IPS DF 6.9 (cell line): ENCODE results near the gene OTUD7B.

Source experiments
- DNase-seq: peaks from one replicate; pipeline ENCODE4 v3.0.0-alpha.2; 2013; ENCODE audit warnings: low read depth, low spot score
- H3K27ac ChIP-seq: one replicate; pipeline ENCODE4 v1.5.1; 2013; ENCODE audit warnings: low read length, control low read depth
- H3K27me3 ChIP-seq: 2 replicates; pipeline ENCODE4 v1.6.1; 2013; ENCODE audit warnings: mild to moderate bottlenecking, low read length; ENCODE audit not compliant: control insufficient read depth, insufficient read depth
- H3K36me3 ChIP-seq: 2 replicates; pipeline ENCODE4 v1.6.1; 2013; ENCODE audit warnings: low read length; ENCODE audit not compliant: control insufficient read depth, insufficient read depth
- H3K4me1 ChIP-seq: 2 replicates; pipeline ENCODE4 v1.6.1; 2013; ENCODE audit warnings: low read length; ENCODE audit not compliant: control insufficient read depth, insufficient read depth
- H3K4me3 ChIP-seq: 2 replicates; pipeline ENCODE4 v1.5.1; 2013; ENCODE audit warnings: mild to moderate bottlenecking, low read length
- H3K9me3 ChIP-seq: 2 replicates; pipeline ENCODE4 v1.6.1; 2013; ENCODE audit warnings: low read length, inconsistent platforms; ENCODE audit not compliant: control insufficient read depth, insufficient read depth
- WGBS: extraction: QIAGEN DNeasy Blood & Tissue Kit; methylation state at CpG from one replicate; pipeline ENCODE4 v1.1.7; 2013; ENCODE audit warnings: mixed read lengths, missing lambda C conversion rate; ENCODE audit not compliant: insufficient read length, insufficient coverage; 5-methylcytosine and 5-hydroxymethylcytosine counted together

The OTUD7B gene

DNA sequence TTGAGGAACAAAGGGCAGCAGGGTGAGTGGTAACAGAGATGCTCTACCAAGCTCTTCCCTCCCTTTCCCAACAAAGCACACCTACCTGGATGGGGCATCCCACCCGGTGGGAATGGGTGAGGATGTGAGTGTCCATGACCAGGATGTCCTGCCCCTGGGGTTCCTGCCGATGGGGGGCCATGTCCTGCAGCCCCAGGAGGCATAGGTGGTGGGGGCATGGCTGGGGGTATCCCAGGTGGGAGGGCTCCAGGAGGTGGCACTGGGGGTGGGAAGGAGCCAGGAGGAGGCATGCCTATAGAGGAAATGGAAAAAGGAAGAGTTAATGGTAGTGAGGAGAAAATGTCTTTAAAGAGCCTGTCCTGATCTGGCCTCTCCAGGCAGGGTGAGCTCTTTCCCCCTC, 84.8 kb downstream of the OTUD7B start:
- no peaks in the 10 kb centered on the region for H3K27me3 ChIP-seq
- no CpG with 5 or more reads among the region's 2 CpGs for WGBS
- no peaks in the 10 kb centered on the region for H3K4me1 ChIP-seq
- no peaks in the 10 kb centered on the region for H3K9me3 ChIP-seq
- H3K36me3 ChIP-seq, result peaks cover 21% of the 10 kb centered on the region
- H3K4me3 ChIP-seq, result no peak overlapping the region
- no peak for DNase-seq
- no peak overlapping the region for H3K27ac ChIP-seq

DNA sequence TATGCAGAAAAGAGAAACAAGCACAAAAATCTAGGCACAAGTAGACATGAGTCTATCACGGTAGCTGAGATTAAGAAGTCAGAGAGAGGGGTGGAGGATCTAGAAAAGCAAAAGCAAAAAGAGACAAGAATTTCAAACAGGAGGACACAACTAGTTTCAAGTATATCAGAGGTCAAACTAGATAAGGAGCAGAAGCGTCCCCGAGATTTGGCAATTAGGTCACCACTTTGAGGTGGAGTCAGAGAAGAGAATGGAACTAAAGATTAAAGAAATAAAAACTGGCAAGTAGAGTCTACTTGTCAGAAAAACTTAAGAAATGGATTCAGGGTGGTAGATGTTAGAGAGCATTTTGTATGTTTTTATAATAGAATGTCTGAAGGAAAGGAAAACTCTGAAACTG, 85.2 kb downstream of the OTUD7B start:
- Histone ChIP-seq H3K9me3 (no peaks in the 10 kb centered on the region), H3K27ac (no peak overlapping the region), H3K27me3 (no peaks in the 10 kb centered on the region), H3K36me3 (peaks cover 21% of the 10 kb centered on the region), H3K4me1 (no peaks in the 10 kb centered on the region), H3K4me3 (no peak overlapping the region)
- WGBS, result no CpG with 5 or more reads among the region's 3 CpGs
- DNase-seq, result no peak

DNA sequence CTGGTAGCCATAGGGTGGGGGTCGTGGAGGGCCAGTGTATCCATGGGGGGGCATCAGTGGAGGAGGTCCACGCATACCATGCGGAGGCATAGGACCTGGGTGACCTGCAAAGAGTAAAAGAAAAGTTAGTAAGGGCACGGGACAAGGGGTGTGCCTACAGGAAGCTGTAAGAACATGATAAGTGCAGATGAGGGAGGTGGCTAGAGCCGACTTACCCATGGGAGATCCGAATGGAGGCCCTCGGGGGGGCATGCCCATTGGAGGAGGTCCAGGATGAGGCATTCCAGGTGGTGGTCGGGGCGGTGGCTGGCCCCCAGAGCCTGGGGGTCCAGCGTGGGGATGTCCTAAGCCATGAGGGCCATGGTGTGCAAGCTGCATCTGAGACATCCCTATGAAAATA, 86.9 kb downstream of the OTUD7B start:
- Histone ChIP-seq H3K4me1 (no peaks in the 10 kb centered on the region), H3K9me3 (no peaks in the 10 kb centered on the region), H3K27me3 (no peaks in the 10 kb centered on the region), H3K4me3 (no peak overlapping the region), H3K36me3 (peaks cover 21% of the 10 kb centered on the region), H3K27ac (no peak overlapping the region)
- DNase-seq, result no peak
- no CpG with 5 or more reads among the region's 10 CpGs for WGBS

DNA sequence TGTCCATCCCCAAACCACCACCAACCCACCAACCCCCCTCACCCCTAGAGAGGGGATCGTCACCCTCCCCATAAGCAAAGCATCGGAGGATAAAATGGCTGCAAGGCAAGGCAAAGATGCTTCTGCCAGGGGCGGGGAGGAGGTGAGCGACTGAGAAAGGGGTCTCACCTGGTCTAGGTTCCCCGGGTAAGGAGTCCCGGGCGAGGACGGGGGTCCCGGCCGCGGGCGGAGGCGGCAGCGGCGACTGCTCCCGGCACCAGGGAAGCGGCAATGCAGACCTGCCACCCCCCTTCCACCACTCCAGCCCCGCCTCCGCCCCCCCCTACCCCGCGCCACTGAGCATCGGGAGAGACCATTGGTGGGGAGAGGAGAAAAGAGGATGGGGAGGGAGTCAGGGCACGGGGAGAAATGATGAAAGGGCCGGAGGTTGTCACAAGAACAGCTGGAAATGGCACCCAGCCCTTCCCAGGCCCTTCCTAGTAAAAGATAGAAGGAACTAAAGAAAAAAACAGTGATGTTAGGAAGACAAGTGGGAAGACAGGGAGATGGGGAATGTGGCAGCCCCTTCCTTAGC, 92.9 kb downstream of the OTUD7B start, which contains the start of gene SV2A:
Gene SV2A (minus strand): TSS at position 274 of the 574 bp plus-strand sequence. CDS start 4,004 bp downstream, outside the sequence.
- peaks cover 11% of the 10 kb centered on the region; the same call in 1 of the 2 replicates for H3K36me3 ChIP-seq
- no peaks in the 10 kb centered on the region for H3K27me3 ChIP-seq
- no peak for DNase-seq
- WGBS, result no CpG with 5 or more reads among the region's 24 CpGs
- H3K27ac ChIP-seq, result no peak within 1 kb of the TSS
- H3K4me3 ChIP-seq, result peak within 1 kb of the TSS; percentile 45
- peaks cover 3% of the 10 kb centered on the region; the same call in 1 of the 2 replicates for H3K4me1 ChIP-seq
- H3K9me3 ChIP-seq, result no peaks in the 10 kb centered on the region

DNA sequence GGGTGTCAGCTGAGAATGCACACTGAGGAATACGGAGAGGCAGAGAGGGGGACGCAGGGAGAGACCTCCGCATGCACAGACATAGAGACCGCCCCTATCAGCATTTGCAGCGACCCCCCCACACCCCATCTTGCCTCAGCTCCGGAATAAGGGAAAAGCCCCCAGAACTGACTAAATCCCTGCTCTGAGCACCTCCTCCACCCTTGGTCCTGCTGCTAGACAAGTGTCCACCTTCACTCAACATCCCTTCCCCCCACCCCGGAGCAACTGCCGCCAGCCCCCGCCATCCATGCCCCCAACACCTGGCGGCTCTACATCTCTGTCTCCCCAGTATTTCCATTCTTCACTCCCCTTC, 93.7 kb downstream of the OTUD7B start:
- no CpG with 5 or more reads among the region's 10 CpGs for WGBS

DNA sequence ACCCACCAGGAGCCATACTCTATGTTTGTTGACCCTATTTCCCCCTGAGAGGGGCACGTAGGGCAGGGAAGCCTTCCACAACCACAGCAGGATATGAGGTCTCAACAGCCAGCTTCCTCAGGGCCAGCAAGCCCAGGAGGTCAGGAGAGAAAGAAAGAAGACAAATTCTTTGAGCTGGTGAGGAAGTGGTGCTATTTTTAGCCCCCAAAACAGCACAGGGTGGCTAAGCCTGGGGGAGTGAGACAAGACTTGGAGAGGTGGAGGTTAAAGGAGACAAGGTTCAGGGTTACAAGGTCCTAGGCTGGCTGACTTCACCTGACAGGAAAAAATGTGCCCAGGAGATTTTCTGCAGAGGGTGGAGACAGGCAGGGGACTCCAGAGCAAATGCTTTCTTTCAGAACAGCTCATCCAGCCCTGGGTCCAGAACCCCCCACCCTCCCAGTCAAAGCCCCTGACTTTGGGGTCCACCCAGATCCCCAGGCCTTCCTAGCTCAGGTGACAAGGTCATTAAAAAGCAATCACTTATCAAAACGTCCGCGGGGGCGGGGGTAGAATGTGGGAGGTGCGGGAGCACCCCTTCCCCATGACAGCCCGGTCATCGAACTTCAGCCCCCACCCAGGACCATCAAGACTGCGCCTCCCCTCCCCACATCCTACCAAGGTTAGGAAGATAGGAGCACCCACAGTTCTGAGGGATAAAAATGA, 94.2 kb downstream of the OTUD7B start:
- peak overlapping the region; percentile 45 for H3K4me3 ChIP-seq
- H3K27ac ChIP-seq, result no peak overlapping the region
- H3K9me3 ChIP-seq, result no peaks in the 10 kb centered on the region
- no CpG with 5 or more reads among the region's 9 CpGs for WGBS
- H3K36me3 ChIP-seq, result peaks cover 11% of the 10 kb centered on the region; the same call in 1 of the 2 replicates
- no peak for DNase-seq
- H3K27me3 ChIP-seq, result no peaks in the 10 kb centered on the region
- peaks cover 3% of the 10 kb centered on the region; the same call in 1 of the 2 replicates for H3K4me1 ChIP-seq

More for the DNA sequence above, 93.7 kb downstream of the OTUD7B start:
- Histone ChIP-seq H3K9me3 (no peaks in the 10 kb centered on the region), H3K27ac (no peak overlapping the region), H3K4me1 (peaks cover 3% of the 10 kb centered on the region; the same call in 1 of the 2 replicates), H3K27me3 (no peaks in the 10 kb centered on the region), H3K4me3 (peak overlapping the region; percentile 45), H3K36me3 (peaks cover 8% of the 10 kb centered on the region; the same call in 1 of the 2 replicates)
- no peak for DNase-seq

DNA sequence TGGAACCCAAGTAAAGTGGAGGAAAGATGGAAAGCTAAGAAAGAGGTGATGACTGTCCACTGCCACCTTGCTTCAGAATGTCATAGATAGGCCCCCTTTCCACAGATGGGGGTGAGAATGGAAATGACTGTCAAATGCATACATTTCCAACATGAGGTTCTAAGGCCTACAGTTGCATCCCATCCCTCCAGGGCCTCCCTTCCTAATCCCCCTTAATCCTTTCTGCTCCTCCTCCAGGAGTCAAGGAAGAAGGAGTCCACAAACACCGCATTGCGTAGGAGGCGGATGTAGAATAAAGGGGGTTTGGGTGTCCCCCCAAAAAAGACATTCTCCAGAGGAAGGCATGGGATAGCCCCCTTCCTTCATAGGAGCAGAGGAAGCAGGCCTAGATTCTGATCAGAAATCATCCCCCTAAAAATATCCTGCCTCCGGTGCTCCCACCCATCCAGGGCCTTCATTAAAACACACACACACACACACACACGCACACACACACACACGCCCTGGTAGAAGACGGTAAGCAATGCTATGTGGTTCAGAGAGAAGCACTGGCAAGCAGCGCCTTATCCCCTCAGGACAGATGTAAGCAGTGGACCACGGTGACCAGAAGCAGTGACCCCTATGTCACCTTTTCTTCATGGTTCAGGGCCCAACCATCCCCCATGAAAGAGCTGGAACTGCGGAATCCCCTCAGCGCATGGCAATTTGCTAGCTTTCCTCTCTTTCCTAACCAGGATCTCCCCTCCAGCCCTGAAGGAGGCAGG, 94.9 kb downstream of the OTUD7B start:
- Histone ChIP-seq H3K27ac (no peak overlapping the region), H3K4me1 (peaks cover 3% of the 10 kb centered on the region; the same call in 1 of the 2 replicates), H3K4me3 (no peak overlapping the region), H3K9me3 (no peaks in the 10 kb centered on the region), H3K36me3 (peaks cover 11% of the 10 kb centered on the region; the same call in 1 of the 2 replicates), H3K27me3 (no peaks in the 10 kb centered on the region)
- DNase-seq, result no peak
- no CpG with 5 or more reads among the region's 11 CpGs for WGBS

DNA sequence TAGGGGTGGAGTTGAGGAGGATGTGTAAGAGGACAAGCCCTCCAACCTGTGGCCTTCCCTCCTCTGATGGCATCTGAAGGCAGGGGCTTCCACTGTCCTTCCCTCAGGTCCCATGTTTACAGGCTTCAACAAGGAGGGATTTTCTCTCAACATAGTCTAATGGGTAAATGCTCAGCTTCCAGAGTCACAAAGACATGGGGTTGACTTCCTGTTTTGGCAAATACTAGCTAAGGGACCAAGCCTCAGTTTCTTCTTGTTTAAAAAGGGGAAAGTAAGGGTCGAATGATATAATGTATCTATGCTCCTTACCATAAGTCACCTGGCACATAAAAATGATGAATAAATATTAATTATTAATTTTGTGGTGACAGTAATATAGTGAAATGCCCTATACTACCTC, 96.0 kb downstream of the OTUD7B start:
- no peak for DNase-seq
- Histone ChIP-seq H3K4me1 (peaks cover 3% of the 10 kb centered on the region; the same call in 1 of the 2 replicates), H3K27ac (no peak overlapping the region), H3K4me3 (no peak overlapping the region), H3K36me3 (peaks cover 13% of the 10 kb centered on the region), H3K9me3 (no peaks in the 10 kb centered on the region), H3K27me3 (no peaks in the 10 kb centered on the region)
- WGBS, result no CpG with 5 or more reads among the region's 1 CpG

DNA sequence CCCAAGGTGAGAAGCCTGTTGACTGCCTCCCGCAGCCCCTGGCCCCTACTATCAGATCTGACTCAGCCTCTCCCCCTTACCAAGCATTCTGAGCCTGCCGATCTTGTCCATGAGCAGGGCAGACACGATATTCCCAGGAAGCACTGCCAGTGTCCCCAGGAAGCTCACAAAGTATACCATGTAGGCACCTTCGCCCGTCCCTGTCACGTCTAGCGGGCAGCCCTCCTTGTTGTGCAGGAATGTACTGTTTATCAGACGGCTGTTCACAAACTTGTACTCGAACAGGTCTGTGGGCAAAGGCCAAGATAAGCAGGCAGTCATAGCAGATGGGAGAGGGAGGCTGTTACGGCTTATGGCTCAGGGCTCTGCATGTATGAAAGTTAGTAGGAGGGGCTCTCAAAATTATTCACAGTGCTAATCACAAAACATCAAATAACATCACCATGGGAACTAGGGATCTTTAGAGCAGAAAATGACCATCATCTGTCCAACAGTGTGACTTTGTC, 103.9 kb downstream of the OTUD7B start:
- Histone ChIP-seq H3K36me3 (peaks cover 20% of the 10 kb centered on the region), H3K9me3 (no peaks in the 10 kb centered on the region), H3K27me3 (no peaks in the 10 kb centered on the region), H3K27ac (no peak overlapping the region), H3K4me1 (no peaks in the 10 kb centered on the region), H3K4me3 (no peak overlapping the region)
- DNase-seq, result no peak
- no CpG with 5 or more reads among the region's 10 CpGs for WGBS

DNA sequence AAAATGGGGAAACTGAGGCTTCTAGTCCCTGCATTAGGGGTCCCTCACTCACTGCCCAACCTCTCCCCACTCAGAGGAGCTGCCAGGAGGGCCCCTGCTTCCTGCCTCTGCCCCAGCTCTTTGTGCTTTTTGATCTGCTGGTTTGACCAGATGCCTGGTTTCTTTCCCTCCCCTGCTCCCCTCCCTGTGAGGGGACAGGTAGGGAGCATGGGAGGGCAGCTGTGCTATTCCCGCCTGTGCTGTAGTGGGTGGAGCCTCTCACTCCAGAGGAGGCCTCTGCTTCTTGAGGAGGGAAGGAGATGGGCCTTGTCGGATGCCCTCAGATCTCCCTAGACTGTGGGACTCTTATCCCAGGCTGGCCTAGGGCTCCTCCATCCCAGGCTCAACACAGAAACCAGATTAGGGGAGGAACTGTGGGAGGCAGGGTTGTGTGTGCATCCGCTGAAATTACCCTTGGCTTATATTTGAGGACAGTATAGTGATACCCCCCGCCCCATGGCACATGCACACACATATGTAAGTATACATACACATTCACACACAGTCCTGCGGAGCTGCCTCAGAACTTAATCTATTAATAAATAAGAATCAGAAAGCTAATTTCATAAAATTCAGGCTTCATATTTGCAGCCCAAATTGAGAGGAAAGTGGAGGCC, 106.6 kb downstream of the OTUD7B start:
- H3K36me3 ChIP-seq, result peaks cover 11% of the 10 kb centered on the region; the same call in 1 of the 2 replicates
- no peaks in the 10 kb centered on the region for H3K27me3 ChIP-seq
- WGBS, result no CpG with 5 or more reads among the region's 5 CpGs
- H3K27ac ChIP-seq, result no peak overlapping the region
- H3K9me3 ChIP-seq, result no peaks in the 10 kb centered on the region
- H3K4me1 ChIP-seq, result no peaks in the 10 kb centered on the region; the same call in 1 of the 2 replicates
- DNase-seq, result no peak
- no peak overlapping the region for H3K4me3 ChIP-seq
